OCI-M2 (cell line): Measurements from ENCODE around the gene TSC22D2.
"Not testable (repeated sequence)": the region's sequence is repeated elsewhere in the genome, so short reads cannot be mapped to it uniquely, and the experiment has no call there.

Source experiments
- DNase-seq: peaks from one replicate; lab custom pipeline; 2025; ENCODE audit not compliant: unreplicated experiment; lab: John Stamatoyannopoulos, UW

The TSC22D2 gene

GRCh38 chr3:150446470-150446977, 38.4 kb downstream of the TSC22D2 start:
- DNase-seq, result no peak

GRCh38 chr3:150447084-150447483, 39.0 kb downstream of the TSC22D2 start:
- no peak for DNase-seq

- DNase-seq, result no peak
Observed at GRCh38 chr3:150447631-150448465, 39.8 kb downstream of the TSC22D2 start.

DNA sequence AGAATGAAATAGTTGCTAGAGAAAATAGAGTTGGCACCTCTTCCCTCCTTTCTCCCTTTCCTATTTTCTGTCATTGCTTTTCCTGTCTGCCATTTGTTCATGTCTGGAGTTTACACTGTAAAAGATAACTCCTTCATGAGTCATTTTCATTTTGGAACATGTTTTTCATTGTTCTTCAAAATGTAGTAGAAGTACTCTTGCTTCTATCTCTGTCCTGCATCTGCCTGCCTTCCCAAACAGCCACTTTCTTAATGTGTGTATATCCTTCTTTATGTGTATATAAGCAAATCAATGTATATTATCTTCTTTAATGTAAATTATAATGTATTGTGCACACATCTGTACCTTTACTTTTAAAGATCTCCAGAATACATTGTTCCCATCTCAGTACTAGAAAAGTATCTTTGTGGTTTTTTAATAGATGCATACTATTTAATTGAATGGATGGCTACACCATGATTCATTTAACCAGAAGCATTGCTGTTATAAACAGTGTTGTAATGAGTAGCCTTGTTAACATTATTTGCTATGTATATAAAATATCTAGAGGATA, 41.1 kb downstream of the TSC22D2 start:
- DNase-seq, result peak; percentile 22

DNA sequence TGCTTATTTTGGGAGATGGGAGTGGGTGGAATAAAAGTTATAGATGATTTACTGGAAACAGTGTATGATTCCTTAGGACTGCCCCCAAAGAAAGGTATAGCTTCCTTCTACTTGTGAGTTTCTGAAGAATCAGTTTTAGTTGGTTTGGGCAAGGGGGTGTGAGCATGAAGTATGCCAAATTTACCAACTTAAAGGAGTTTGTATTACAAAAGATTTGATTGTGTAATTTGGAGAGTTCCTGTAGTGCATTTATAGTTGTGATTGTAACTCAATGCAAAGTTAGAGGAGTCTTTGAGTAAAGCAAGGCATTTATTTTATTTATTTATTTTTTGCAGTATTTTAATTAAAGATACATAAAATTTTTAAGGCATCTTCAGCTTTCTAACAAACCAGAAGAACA, 42.8 kb downstream of the TSC22D2 start:
- no peak for DNase-seq

DNA sequence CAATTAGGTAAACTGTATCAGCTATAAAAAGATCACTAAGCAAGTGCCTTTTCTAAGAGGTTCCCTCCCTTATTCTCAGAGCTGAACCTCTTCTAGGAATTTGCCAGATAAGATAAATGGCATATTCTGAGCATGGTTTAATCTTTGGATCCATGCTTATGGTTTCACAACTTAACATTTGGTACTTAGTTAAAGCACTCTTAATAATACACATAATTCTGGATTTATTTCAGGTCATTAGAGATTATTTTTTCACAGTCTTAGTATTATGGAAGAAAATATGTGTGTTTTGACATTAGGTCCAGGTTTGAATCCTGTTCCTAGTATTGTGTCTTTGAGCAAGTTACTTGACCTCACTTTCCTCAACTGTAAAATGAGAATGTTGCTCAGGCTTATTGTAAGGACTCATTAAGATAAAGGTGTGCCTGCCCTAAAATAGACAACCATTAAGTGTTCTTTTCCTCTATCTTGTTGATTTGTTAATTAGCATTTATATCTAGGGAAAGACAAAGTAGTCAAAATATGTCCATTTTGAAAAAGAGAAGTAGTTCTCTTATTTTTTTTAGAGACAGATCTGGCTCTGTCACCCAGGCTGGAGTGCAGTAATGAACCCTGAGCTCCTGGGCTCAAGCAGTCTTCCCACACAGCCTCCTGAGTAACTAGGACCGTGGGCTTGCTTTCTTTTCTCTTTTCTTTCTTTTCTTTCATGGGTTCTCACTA, 43.4 kb downstream of the TSC22D2 start:
- DNase-seq, result no peak

DNA sequence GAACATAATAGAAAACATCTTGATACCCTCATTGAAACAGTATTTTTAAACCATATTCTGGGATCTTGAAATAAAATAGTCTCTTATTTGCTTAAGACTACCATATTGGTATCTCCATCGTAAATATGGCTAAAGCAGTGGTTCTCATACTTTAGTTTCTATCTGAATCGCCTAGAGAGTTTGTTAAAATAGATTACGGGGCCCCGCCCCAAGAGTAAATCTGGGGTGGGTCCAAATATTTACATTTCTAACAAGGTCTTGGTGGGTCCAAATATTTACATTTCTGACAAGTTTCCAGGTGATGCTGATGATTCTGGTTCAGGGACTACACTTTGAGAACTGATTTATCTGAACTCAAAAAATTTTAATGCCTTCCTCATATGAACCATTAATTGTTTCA, 45.3 kb downstream of the TSC22D2 start:
- no peak for DNase-seq

DNA sequence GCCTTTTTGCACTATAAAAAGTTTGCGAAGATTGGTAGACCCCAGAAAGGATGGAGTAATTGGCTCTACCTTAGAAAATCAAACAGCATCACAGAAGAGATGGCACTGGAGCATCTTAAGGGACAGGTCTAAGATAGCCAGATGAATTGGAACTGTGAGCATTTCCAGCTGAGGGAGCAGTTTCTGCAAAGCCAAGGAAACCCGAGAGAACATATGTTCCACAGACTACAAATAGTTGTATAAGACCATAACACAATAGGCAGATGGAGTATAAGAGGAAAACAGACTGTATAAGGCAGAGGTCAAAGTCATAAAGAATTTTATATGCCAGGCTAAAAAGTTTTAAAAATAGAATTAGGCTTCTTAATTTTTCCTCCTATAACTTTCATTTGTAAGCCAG, 46.0 kb downstream of the TSC22D2 start:
- DNase-seq, result no peak

- DNase-seq, result no peak
Observed at GRCh38 chr3:150454622-150455021, 46.5 kb downstream of the TSC22D2 start.

- DNase-seq, result no peak
Observed at GRCh38 chr3:150455341-150455740, 47.2 kb downstream of the TSC22D2 start.

- no peak for DNase-seq
Observed at GRCh38 chr3:150458001-150458400, 49.9 kb downstream of the TSC22D2 start.

DNA sequence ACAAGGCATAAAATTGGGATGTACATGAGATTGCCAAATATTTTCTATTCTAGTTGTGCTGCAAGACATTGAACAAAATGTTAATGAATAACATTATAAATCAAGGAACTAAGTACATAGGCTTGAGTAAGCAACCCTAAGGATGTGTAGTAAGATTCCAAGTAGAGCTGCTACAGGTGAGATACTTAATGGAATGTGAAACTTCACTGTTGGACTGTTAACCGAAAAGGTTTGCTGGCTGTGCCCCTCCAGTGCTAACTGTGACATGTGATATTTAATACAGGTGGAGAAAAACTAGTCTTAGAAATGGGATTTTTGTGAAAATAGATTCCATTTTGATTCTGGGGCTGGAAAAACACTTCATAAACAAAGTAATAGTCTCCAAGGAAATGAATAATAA, 52.4 kb downstream of the TSC22D2 start:
- no peak for DNase-seq

DNA sequence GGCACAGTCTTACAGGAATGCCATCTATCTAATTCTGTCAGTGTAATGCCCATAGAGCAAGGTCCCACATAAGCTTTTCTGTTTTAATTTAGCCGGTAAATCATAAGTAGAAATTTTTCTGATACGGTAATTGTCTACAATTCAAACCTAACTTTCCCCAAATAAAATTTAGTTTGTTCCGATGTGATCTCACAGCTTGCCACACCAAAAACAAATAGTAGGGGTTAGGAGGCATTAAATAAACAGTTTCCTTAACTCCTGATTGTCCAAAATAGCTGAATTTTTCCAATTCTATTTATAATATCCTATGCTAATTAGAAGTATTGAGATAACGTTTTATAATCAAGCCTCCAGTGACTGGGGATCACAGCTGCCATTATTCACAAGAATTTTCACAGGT, 53.3 kb downstream of the TSC22D2 start:
- no peak for DNase-seq

- no peak for DNase-seq
Observed at GRCh38 chr3:150462108-150462507, 54.0 kb downstream of the TSC22D2 start.

- DNase-seq, result no peak
Observed at GRCh38 chr3:150464684-150465083, 56.6 kb downstream of the TSC22D2 start.

- no peak for DNase-seq
Observed at GRCh38 chr3:150467381-150467780, 59.3 kb downstream of the TSC22D2 start.

DNA sequence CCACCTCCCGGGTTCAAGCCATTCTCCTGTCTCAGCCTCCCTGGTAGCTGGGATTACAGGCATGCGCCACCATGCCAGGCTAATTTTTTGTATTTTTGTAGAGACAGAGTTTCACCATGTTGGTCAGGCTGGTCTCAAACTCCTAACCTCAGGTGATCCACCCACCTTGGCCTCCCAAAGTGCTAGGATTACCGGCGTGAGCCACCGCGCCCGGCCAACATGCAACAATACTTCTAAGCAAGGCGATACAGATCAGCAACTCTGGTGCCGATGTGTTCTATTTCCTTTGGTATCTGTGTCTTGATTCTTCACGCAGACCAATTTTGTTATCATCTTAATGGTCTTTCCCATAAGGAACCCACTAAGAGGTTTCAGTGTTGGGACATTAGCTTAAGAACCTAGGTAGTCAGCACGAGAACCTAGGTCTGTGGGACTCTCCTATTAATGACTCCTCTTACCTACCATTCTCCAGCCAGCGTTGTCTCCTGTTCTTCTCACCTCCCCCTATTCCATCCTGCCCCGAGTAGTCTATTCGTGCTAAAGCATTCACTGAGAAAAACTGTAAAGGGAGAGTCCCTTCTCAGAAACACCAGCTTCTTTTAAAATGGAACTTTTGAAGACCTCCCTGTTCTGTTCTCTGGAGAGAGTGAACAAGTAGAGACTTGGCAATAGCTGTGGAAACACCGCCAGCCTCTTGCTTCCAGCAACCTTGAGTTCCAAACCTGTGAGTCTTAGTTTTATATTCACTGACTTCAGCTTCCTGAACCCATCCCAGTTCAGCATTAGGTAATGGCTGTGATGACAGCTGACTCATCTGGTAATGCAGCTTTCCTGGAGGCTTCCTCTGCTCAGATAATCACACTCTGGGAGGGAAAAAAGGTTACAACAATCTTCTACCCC, 61.2 kb downstream of the TSC22D2 start:
- no peak for DNase-seq

GRCh38 chr3:150469931-150470740, 62.0 kb downstream of the TSC22D2 start:
- DNase-seq, result no peak

- no peak for DNase-seq
Observed at GRCh38 chr3:150472421-150472820, 64.3 kb downstream of the TSC22D2 start.

- not testable (repeated sequence) for DNase-seq
Observed at GRCh38 chr3:150473161-150473560, 65.1 kb downstream of the TSC22D2 start.
